Mucosa of gallbladder (tissue), 1 donor: ENCODE results near the gene HELQ. TPM values are rescaled to one million over a fixed set of nuclear protein-coding genes. Genes with fewer than 3 reads are reported as not detected.

Experiments used
- DNase-seq: peaks from one replicate; pipeline ENCODE4 v3.0.0-alpha.2; 2020; ENCODE audit warnings: low spot score
- total RNA-seq: library from RNA; stranded (reverse); gene quantifications from one replicate; pipeline ENCODE4 v1.2.1, GENCODE V29; 2021
- donor health status: DM: no; HTN: no; CAD: no.

Gene HELQ
- total RNA-seq, 1 donor from 2014 or later, result 15.9 TPM

- no peak for DNase-seq
Observed at GRCh38 chr4:83372931-83373330, 82.7 kb downstream of the HELQ start.

- no peak for DNase-seq
Observed at GRCh38 chr4:83371936-83372335, 83.7 kb downstream of the HELQ start.

- no peak for DNase-seq
Observed at GRCh38 chr4:83371235-83371634, 84.4 kb downstream of the HELQ start.

DNA sequence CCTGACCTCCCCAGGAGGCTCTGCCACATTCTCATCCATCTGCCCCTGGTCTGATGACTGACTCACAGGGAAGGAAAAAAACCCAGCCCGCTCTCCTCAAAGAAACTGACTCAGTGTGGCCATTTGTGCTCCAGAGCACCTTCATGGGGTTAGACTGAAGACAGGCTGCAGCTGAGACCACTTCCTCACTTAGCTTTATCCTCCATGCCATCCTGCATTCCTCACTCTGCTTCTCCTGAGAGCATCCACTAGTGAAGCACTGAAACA is 85.0 kb downstream of the HELQ start:
- DNase-seq, result no peak

- DNase-seq, result no peak
Observed at GRCh38 chr4:83369831-83370639, 85.6 kb downstream of the HELQ start.

DNA sequence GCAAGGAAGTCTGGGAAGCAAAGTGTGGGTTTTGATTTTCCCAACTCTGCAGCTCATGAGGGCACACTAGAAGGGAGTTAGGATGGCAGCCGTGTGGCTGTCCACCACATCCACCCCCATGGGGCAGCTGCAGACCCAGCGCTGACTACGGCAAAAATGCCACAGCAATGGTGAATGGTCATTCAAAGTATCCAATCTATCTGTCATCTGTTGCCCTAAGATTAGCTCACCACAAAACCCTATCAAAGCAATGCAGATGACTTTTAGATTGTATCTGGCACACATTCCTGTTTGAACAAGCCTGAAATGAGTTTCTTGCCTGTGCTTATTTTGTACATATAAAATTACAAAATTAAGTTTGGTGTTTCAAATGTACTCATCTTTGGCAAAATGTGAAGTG is 91.3 kb downstream of the HELQ start:
- DNase-seq, result no peak

GRCh38 chr4:83362492-83363329 is 92.9 kb downstream of the HELQ start:
- DNase-seq, result peak; percentile 26

DNA sequence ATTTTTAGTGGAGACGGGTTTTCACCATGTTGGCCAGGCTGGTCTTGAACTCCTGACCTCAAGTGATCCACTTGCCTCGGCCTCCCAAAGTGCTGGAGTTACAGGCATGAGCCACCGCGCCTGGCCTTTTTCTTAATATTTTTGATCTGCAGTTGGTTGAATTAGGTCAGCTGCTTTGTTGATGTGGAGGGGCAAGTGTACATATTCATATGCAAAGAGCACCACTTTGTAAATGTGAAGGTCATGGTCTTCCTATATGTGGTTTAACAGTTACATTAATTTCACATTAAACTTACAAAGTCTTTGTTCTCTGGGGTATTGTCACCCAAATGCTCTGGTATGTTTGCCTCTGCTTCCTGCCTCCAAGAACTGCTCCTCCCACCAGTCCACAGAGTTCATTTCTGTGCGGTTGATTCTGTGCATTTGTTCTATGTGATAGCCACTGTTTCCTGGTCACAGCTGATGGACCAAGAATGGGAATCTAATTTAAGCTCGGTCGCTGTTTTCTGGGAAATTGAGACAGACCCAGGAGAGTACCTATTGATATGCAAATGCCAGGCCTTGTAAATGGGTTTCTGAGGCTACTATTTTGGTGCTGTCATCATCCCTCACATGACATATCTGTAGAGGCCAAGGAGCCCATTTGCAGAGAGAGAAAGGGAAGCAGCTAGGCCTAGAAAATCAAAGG is 94.1 kb downstream of the HELQ start:
- DNase-seq, result no peak

GRCh38 chr4:83360018-83360417 is 95.6 kb downstream of the HELQ start:
- DNase-seq, result no peak

GRCh38 chr4:83358410-83358809 is 97.2 kb downstream of the HELQ start:
- no peak for DNase-seq

Other genes with a start within 250 kb of the HELQ start
- gene COQ2, start 171.0 kb downstream of the HELQ start, total RNA-seq, result 10.0 TPM
- 5.9 TPM for gene HPSE, start 121.0 kb downstream of the HELQ start, total RNA-seq
- gene MRPS18C, start 235 bp upstream of the HELQ start, total RNA-seq, result 27.9 TPM
- 15.5 TPM for gene ABRAXAS1, start 29.3 kb upstream of the HELQ start, total RNA-seq
- 11.2 TPM for gene GPAT3, start 80.3 kb upstream of the HELQ start, total RNA-seq